Measurements from ENCODE around the gene OBI1.
A peak's percentile ranks its signal among the peaks of the same experiment; 100 is the strongest.

OBI1 gene

DNA sequence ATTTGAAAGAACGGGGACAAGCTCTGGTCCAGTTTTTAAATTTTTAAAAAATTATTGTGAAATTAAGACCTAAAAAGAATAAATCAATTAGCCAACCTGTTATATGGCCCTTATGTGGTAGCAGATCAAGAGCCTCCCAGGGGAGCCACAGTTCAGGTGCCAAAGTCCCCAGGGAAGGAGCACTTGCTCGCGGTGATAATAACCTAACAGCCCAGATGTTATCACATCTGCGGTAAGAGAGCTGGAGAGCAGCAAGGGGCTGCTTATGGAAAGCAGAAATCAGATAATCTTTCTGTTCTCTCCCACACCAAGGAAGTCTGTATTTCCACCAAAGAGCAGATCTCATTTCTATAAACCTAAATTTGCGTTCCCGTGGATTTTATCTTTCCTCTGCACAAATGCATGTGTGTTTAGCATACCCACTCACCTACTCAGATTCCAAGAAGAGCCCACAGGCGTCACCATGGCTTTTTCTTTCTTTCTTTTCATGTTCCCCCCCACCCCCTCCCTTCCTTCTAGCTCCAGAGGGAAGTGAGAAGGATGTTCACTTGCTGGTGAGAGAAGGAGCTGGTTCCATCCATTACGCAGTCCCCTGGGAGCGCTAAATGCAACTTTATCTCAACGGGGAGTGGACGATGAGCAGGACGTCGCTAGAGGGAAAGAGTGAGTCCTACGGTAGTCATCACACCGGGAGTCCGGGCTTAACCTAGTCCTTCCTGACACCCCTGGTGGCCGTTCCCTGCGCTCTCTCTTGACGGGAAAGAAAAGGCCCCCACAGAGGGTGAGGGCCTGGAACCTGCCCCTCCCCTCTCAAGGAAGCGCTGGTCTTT lies 54.0 kb downstream of the OBI1 start:
- Histone ChIP-seq H3K9me3 (ENCODE audit: control insufficient read depth in 2 of 2, low read length in 2 of 2) (no peaks in the 10 kb centered on the region), H3K9ac (ENCODE audit: low read depth in 1 of 2, low read length in 2 of 2) (no peak overlapping the region), H3K4me1 (ENCODE audit: control insufficient read depth in 2 of 2, insufficient read depth in 2 of 2, low read length in 2 of 2) (peaks cover 23 to 29% of the 10 kb centered on the region in 2 donors), H3K36me3 (ENCODE audit: control insufficient read depth in 2 of 2, insufficient read depth in 2 of 2, low read length in 2 of 2) (no peaks in the 10 kb centered on the region), H3K4me3 (ENCODE audit: low read length in 2 of 2) (no peak overlapping the region), H3K27ac (ENCODE audit: low read depth in 2 of 2, low read length in 2 of 2) (no peak overlapping the region), H3K27me3 (ENCODE audit: control insufficient read depth in 2 of 2, insufficient read depth in 2 of 2, low read length in 2 of 2) (peaks cover 88 to 90% of the 10 kb centered on the region in 2 donors)

DNA sequence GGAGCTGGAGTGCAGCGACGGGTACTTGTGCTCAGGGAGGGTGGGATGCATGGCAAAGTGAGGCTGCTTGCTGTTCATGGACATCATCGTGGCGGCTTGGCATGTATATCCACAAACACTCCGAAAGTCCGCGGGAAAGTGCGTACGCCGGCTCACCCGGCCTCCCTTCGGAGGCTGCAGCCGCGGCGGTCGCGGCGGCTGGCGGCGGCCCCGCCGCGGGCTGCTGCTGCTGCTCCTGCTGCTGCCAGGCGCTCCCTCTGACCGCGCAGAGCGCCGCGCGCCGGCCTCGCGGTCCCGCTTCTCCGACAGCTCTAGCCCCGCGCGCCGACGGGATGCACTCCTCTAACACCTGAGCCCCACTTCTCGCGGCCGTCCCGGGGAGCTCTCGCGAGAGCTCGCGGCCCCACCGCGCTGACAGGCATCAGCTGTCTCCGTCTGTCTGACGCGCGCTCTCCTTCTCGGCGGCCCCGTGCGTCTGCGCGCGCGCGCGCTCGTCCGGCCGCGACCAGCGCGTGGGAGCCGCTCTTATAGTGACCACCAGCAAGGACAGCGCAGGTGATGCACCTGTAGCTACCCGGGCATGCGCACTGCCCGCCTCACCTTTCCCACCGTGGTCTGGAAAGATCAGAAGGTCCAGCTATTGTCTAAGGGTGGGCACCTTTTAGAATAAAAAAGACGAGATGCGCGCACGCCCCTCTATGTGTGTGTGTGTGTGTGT lies 55.6 kb downstream of the OBI1 start, which contains the start of gene POU4F1:
POU4F1 (minus strand) TSS at position 313 of the 718 bp plus-strand sequence; CDS start at position 87, 226 bp downstream.
- no peak within 1 kb of the TSS for H3K9ac ChIP-seq (ENCODE audit: low read depth in 1 of 2, low read length in 2 of 2)
- no peaks in the 10 kb centered on the region for H3K9me3 ChIP-seq (ENCODE audit: control insufficient read depth in 2 of 2, low read length in 2 of 2)
- H3K27me3 ChIP-seq (ENCODE audit: control insufficient read depth in 2 of 2, insufficient read depth in 2 of 2, low read length in 2 of 2), result peaks cover 89 to 94% of the 10 kb centered on the region in 2 donors
- no peak within 1 kb of the TSS for H3K27ac ChIP-seq (ENCODE audit: low read depth in 2 of 2, low read length in 2 of 2)
- H3K36me3 ChIP-seq (ENCODE audit: control insufficient read depth in 2 of 2, insufficient read depth in 2 of 2, low read length in 2 of 2), result no peaks in the 10 kb centered on the region
- peaks cover 22 to 23% of the 10 kb centered on the region in 2 donors for H3K4me1 ChIP-seq (ENCODE audit: control insufficient read depth in 2 of 2, insufficient read depth in 2 of 2, low read length in 2 of 2)
- H3K4me3 ChIP-seq (ENCODE audit: low read length in 2 of 2), result peak within 1 kb of the TSS; percentile 67

DNA sequence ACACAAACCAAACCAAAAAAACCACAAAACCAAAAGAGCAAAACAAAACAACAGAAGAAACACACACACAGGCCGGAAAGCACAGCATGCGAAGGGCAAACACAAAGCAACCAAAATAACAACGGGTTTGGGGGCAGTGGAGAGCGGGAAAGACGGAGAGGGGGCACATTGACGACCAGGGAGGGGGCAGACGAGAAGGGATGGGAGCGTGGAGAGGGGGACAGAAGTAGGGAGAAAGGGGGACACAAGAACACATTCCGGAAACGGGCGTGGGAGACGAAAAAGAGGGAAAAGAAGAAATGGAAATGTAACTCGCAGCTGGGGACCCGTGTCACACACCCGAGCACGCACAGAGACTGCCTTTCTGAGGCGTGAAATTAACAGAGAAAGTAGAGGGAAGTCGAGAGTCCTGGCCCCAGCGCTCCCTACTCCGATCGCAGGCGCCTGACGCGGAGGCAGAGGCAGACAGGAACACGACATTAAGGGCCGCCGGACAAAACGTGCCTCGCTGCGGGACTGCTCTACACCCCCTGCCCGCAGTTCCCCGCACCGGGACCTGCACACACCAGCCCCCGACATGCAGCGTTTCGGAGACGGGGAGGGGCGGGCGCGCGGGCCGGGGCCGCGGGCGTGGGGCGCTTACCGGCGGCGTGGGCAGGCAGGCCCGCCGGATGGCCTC lies 56.3 kb downstream of the OBI1 start:
- Histone ChIP-seq H3K9ac (ENCODE audit: low read depth in 1 of 2, low read length in 2 of 2) (no peak overlapping the region), H3K4me3 (ENCODE audit: low read length in 2 of 2) (peak overlapping the region; percentile 67), H3K27me3 (ENCODE audit: control insufficient read depth in 2 of 2, insufficient read depth in 2 of 2, low read length in 2 of 2) (peaks cover 88 to 92% of the 10 kb centered on the region in 2 donors), H3K9me3 (ENCODE audit: control insufficient read depth in 2 of 2, low read length in 2 of 2) (no peaks in the 10 kb centered on the region), H3K27ac (ENCODE audit: low read depth in 2 of 2, low read length in 2 of 2) (no peak overlapping the region), H3K4me1 (ENCODE audit: control insufficient read depth in 2 of 2, insufficient read depth in 2 of 2, low read length in 2 of 2) (peaks cover 18 to 21% of the 10 kb centered on the region in 2 donors), H3K36me3 (ENCODE audit: control insufficient read depth in 2 of 2, insufficient read depth in 2 of 2, low read length in 2 of 2) (no peaks in the 10 kb centered on the region)

DNA sequence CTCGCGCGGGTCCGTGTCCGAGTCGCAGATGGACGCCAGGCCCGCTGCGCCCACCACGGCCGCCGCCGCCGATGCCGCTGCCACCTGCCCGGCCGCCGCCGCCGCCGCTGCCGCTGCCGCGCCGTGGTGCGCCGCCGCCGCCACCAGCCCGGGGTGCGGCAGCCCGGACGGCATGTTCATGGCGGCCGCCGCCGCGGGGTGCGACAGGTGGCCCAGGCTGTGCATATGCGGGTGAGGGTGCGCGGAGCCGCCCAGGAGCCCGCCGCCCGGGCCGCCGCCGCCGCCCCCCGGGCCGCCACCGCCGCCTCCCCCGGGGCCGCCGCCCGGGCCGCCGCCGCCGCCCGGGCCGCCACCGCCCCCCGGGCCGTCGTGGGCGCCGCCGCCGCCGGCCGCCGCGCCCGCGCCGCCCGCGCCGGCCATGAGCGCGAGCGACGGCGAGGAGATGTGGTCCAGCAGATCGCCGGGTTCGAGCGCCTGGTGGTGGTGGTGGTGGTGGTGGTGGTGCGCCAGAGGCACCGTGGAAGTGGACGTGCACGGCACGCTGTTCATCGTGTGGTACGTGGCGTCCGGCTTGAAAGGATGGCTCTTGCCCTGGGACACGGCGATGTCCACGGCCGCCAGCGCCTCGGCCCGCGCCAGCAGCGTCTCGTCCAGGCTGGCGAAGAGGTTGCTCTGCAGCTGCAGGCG lies 56.9 kb downstream of the OBI1 start:
- no peak overlapping the region for H3K9ac ChIP-seq (ENCODE audit: low read depth in 1 of 2, low read length in 2 of 2)

DNA sequence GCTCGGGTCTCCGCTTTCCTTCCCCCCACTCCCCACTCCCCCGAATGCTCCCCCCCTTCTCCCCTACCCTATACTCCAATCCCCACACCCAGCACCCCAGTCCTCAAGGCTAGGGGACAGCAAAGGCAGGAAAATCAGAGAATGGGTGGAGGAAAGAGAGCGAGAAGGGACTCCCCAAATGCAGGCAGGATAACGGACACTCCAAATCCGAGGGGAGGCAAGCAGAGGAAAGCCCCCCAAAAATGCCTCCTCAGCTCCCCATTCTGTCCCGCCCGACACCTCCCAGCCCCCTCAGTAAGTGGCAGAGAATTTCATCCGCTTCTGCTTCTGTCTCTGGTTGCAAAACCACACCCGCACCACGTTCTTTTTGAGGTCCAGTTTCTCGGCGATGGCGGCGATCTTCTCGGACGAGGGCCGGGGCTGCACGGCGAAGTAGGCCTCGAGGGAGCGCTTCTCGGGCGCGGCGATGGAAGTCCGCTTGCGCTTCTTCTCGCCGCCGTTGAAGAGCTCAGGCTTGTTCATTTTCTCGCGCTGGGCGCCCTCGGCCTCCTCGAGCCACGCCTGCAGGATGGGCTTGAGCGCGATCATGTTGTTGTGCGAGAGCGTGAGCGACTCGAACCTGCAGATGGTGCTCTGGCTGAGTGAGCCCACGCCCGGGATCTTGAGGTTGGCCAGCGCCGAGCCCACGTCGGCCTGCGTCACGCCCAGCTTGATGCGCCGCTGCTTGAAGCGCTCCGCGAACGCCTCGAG lies 57.7 kb downstream of the OBI1 start:
- peaks cover 87 to 92% of the 10 kb centered on the region in 2 donors for H3K27me3 ChIP-seq (ENCODE audit: control insufficient read depth in 2 of 2, insufficient read depth in 2 of 2, low read length in 2 of 2)
- H3K9me3 ChIP-seq (ENCODE audit: control insufficient read depth in 2 of 2, low read length in 2 of 2), result no peaks in the 10 kb centered on the region
- no peaks in the 10 kb centered on the region for H3K36me3 ChIP-seq (ENCODE audit: control insufficient read depth in 2 of 2, insufficient read depth in 2 of 2, low read length in 2 of 2)
- no peak overlapping the region for H3K27ac ChIP-seq (ENCODE audit: low read depth in 2 of 2, low read length in 2 of 2)
- H3K9ac ChIP-seq (ENCODE audit: low read depth in 1 of 2, low read length in 2 of 2), result no peak overlapping the region
- peaks cover 18 to 21% of the 10 kb centered on the region in 2 donors for H3K4me1 ChIP-seq (ENCODE audit: control insufficient read depth in 2 of 2, insufficient read depth in 2 of 2, low read length in 2 of 2)
- H3K4me3 ChIP-seq (ENCODE audit: low read length in 2 of 2), result peak overlapping the region; percentile 48 to 49

More for the DNA sequence above, 56.9 kb downstream of the OBI1 start:
- no peaks in the 10 kb centered on the region for H3K36me3 ChIP-seq (ENCODE audit: control insufficient read depth in 2 of 2, insufficient read depth in 2 of 2, low read length in 2 of 2)
- peaks cover 87 to 92% of the 10 kb centered on the region in 2 donors for H3K27me3 ChIP-seq (ENCODE audit: control insufficient read depth in 2 of 2, insufficient read depth in 2 of 2, low read length in 2 of 2)
- H3K27ac ChIP-seq (ENCODE audit: low read depth in 2 of 2, low read length in 2 of 2), result no peak overlapping the region
- peak overlapping the region; percentile 67 for H3K4me3 ChIP-seq (ENCODE audit: low read length in 2 of 2)
- H3K9me3 ChIP-seq (ENCODE audit: control insufficient read depth in 2 of 2, low read length in 2 of 2), result no peaks in the 10 kb centered on the region
- H3K4me1 ChIP-seq (ENCODE audit: control insufficient read depth in 2 of 2, insufficient read depth in 2 of 2, low read length in 2 of 2), result peaks cover 18 to 21% of the 10 kb centered on the region in 2 donors

DNA sequence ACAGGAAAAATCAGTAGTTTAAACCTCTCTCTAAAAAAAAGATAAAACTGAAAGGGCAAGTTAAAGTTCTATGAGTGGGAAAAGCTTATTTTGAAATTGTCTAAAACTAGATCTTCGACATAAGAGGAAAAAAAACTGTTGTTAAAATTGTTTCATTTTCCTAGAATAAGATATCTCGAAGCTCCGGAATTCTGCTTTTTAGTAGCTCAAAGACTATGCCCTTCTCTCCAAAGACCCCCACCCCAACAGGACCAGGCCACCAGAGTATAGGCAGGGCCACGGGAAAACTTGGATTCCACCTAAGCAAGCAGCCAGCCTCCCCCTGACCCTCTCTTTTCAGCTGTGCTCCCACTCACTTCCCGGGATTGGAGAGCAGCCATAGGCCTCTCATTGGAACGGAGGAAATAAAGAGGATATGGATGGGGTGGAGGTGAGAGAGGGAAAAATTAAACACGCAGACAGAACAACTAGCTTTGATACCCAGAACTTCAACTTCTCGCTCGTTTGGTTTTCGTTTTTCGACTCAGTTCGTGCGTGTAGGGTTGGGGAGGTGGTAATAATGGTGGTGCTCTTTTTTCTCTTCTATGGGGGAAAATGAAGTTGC lies 58.6 kb downstream of the OBI1 start:
- H3K36me3 ChIP-seq (ENCODE audit: control insufficient read depth in 2 of 2, insufficient read depth in 2 of 2, low read length in 2 of 2), result no peaks in the 10 kb centered on the region
- H3K9ac ChIP-seq (ENCODE audit: low read depth in 1 of 2, low read length in 2 of 2), result no peak overlapping the region
- no peak overlapping the region for H3K27ac ChIP-seq (ENCODE audit: low read depth in 2 of 2, low read length in 2 of 2)
- H3K27me3 ChIP-seq (ENCODE audit: control insufficient read depth in 2 of 2, insufficient read depth in 2 of 2, low read length in 2 of 2), result peaks cover 85 to 92% of the 10 kb centered on the region in 2 donors
- H3K4me3 ChIP-seq (ENCODE audit: low read length in 2 of 2), result no peak overlapping the region
- H3K4me1 ChIP-seq (ENCODE audit: control insufficient read depth in 2 of 2, insufficient read depth in 2 of 2, low read length in 2 of 2), result peaks cover 18 to 21% of the 10 kb centered on the region in 2 donors
- H3K9me3 ChIP-seq (ENCODE audit: control insufficient read depth in 2 of 2, low read length in 2 of 2), result no peaks in the 10 kb centered on the region

DNA sequence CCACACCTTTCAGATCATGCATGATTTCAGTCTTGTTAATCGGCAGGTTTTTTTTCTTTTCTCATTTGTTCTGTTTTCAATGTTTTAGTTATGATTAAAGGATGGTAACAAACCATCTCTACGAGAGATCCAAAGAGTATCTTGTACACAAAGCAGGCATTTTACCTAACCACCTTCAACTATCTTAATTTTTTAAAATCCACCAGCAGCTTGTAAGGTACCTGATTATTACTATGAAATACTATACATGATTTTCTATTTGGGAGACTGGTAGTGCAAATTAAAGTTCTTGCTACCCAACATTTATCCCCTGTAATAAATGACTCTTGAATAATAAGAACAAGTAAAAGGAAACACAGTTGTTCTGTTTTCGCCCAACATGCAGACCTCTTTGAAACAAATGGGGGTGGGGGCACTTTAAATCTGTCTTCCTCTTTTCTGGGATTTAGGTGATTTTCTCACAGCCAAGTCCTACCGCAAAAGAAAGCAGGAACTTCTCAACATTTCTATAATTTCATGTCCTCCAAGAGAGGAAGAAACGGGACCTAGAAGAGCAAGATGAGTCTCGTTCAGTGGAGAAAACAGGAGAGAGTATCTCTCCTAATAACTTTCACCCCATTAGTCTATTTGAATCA lies 59.2 kb downstream of the OBI1 start:
- H3K4me3 ChIP-seq (ENCODE audit: low read length in 2 of 2), result no peak overlapping the region
- peaks cover 18 to 21% of the 10 kb centered on the region in 2 donors for H3K4me1 ChIP-seq (ENCODE audit: control insufficient read depth in 2 of 2, insufficient read depth in 2 of 2, low read length in 2 of 2)
- H3K36me3 ChIP-seq (ENCODE audit: control insufficient read depth in 2 of 2, insufficient read depth in 2 of 2, low read length in 2 of 2), result no peaks in the 10 kb centered on the region
- H3K9me3 ChIP-seq (ENCODE audit: control insufficient read depth in 2 of 2, low read length in 2 of 2), result no peaks in the 10 kb centered on the region
- no peak overlapping the region for H3K27ac ChIP-seq (ENCODE audit: low read depth in 2 of 2, low read length in 2 of 2)
- H3K9ac ChIP-seq (ENCODE audit: low read depth in 1 of 2, low read length in 2 of 2), result no peak overlapping the region
- peaks cover 84 to 93% of the 10 kb centered on the region in 2 donors for H3K27me3 ChIP-seq (ENCODE audit: control insufficient read depth in 2 of 2, insufficient read depth in 2 of 2, low read length in 2 of 2)

DNA sequence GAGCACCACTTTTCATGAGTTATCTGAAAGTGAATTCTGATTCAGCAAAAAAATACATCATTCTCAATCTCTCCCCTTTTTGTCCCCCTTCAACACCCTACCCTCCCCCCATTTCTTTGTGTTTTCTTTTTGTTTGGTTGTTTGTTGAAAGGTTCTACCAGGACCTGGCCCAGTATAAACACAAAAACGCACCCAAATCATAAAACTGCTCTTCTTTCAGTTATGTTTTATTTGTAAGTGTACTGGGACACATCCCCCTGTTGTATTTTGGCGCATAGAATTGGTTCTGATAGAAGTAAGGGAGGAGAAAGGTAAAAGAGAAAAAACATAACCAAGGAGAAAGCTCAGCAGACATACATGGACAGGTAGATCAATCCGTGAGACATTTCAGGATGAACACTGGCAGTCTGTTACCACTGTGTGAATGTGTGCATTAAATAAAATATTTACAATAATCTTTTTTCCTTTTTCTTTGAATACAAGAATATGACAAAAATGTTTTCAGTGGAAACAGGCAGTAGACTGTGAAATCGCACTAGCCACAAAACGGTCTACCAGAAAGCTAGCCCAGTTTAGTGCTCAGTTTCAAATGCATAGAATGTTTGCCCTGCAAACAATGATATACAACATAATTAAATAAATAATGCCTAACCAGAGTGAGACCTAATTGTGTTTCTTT lies 59.9 kb downstream of the OBI1 start:
- Histone ChIP-seq H3K4me3 (ENCODE audit: low read length in 2 of 2) (no peak overlapping the region), H3K9me3 (ENCODE audit: control insufficient read depth in 2 of 2, low read length in 2 of 2) (no peaks in the 10 kb centered on the region), H3K4me1 (ENCODE audit: control insufficient read depth in 2 of 2, insufficient read depth in 2 of 2, low read length in 2 of 2) (peaks cover 18 to 21% of the 10 kb centered on the region in 2 donors), H3K9ac (ENCODE audit: low read depth in 1 of 2, low read length in 2 of 2) (no peak overlapping the region), H3K27me3 (ENCODE audit: control insufficient read depth in 2 of 2, insufficient read depth in 2 of 2, low read length in 2 of 2) (peaks cover 85 to 93% of the 10 kb centered on the region in 2 donors), H3K36me3 (ENCODE audit: control insufficient read depth in 2 of 2, insufficient read depth in 2 of 2, low read length in 2 of 2) (no peaks in the 10 kb centered on the region), H3K27ac (ENCODE audit: low read depth in 2 of 2, low read length in 2 of 2) (no peak overlapping the region)

Measured in mucosa of rectum (tissue), 2 donors.